Stimulated activated naive CD8-positive, alpha-beta T cell treated with anti-CD3 and anti-CD28 coated beads, Interleukin-15, Interleukin-2, amounts not matched to agents 100 ng/mL and 50 ng/mL, for 24 hours (primary cell): ENCODE data around the gene DCAF15.
"Not testable (repeated sequence)": the region's sequence is repeated elsewhere in the genome, so short reads cannot be mapped to it uniquely, and the experiment has no call there.

Source experiments
- H3K27ac Mint-ChIP-seq: one replicate; pipeline ENCODE4 v1.8.0; 2021; ENCODE audit warnings: mild to moderate bottlenecking, mixed read lengths
- H3K27me3 Mint-ChIP-seq: one replicate; pipeline ENCODE4 v1.8.0; 2021; ENCODE audit warnings: mixed read lengths
- H3K36me3 Mint-ChIP-seq: one replicate; pipeline ENCODE4 v1.8.0; 2021; ENCODE audit warnings: low read depth, mixed read lengths
- H3K4me1 Mint-ChIP-seq: one replicate; pipeline ENCODE4 v1.8.0; 2021; ENCODE audit warnings: low read depth, mixed read lengths
- H3K4me3 Mint-ChIP-seq: one replicate; pipeline ENCODE4 v1.8.0; 2021; ENCODE audit warnings: mild to moderate bottlenecking, mixed read lengths
- H3K9me3 Mint-ChIP-seq: one replicate; pipeline ENCODE4 v1.8.0; 2021; ENCODE audit warnings: mixed read lengths

DCAF15 gene

GRCh38 chr19:13972368-13973155 is 20.3 kb downstream of the DCAF15 start:
- Mint-ChIP-seq H3K9me3 (no peaks in the 10 kb centered on the region), H3K27ac (no peak overlapping the region), H3K27me3 (no peaks in the 10 kb centered on the region), H3K4me3 (no peak overlapping the region), H3K36me3 (peaks cover 11% of the 10 kb centered on the region), H3K4me1 (peaks cover 5% of the 10 kb centered on the region)

GRCh38 chr19:13973479-13973878 is 21.2 kb downstream of the DCAF15 start:
- not testable (repeated sequence) for H3K27me3 Mint-ChIP-seq, H3K27ac Mint-ChIP-seq, H3K4me1 Mint-ChIP-seq, H3K4me3 Mint-ChIP-seq, H3K9me3 Mint-ChIP-seq
- peaks cover 11% of the 10 kb centered on the region for H3K36me3 Mint-ChIP-seq

GRCh38 chr19:13974073-13974472 is 21.8 kb downstream of the DCAF15 start:
- no peak overlapping the region for H3K4me3 Mint-ChIP-seq
- H3K27me3 Mint-ChIP-seq: no peaks in the 10 kb centered on the region
- no peak overlapping the region for H3K27ac Mint-ChIP-seq

DNA sequence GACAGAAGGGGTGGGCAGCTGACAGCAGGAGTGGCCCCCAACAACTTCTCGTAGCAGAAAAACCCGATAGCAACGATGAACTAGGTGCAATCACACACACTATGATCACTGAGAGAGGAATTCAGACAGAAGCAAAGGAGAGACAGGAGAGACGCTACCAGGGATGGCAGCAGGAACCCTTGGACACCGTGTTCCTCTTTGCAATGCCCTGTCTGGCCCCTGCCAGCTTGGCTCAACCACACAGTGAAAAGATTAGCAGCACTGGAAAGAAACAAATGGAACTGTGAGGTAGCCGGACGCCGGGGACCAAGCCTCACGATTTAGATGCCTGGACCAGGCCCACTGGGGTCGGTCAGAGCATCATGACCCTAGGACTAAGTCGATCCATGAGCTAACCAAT is 23.6 kb downstream of the DCAF15 start:
- peaks cover 6% of the 10 kb centered on the region for H3K36me3 Mint-ChIP-seq
- H3K9me3 Mint-ChIP-seq: no peaks in the 10 kb centered on the region
- H3K4me3 Mint-ChIP-seq: no peak overlapping the region

More at GRCh38 chr19:13974073-13974472, 21.8 kb downstream of the DCAF15 start:
- peaks cover 5% of the 10 kb centered on the region for H3K4me1 Mint-ChIP-seq
- H3K9me3 Mint-ChIP-seq: no peaks in the 10 kb centered on the region
- H3K36me3 Mint-ChIP-seq: peaks cover 8% of the 10 kb centered on the region

DNA sequence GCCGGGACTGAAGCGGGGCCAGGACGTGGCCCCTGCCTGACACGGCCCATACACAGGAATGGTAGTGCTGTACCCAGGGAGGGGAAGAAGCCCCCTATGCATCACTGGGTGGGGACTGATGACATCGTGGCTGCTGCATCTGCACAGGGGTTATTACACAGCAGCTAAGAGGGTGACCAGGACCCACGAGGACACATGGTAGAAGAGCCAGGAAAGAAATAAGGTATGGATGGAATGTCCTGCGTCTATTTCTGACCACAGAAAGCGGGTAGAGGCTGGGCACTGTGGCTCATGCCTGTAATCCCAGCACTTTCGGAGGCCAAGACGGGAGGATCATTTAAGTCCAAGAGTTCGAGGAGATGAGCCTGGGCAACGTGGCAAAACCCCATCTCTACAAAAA is 24.1 kb downstream of the DCAF15 start:
- Mint-ChIP-seq H3K27me3 (no peaks in the 10 kb centered on the region), H3K27ac (no peak overlapping the region), H3K36me3 (peaks cover 6% of the 10 kb centered on the region), H3K4me1 (peaks cover 12% of the 10 kb centered on the region), H3K9me3 (no peaks in the 10 kb centered on the region), H3K4me3 (no peak overlapping the region)

More for the DNA sequence above, 23.6 kb downstream of the DCAF15 start:
- Mint-ChIP-seq H3K4me1 (peaks cover 12% of the 10 kb centered on the region), H3K27ac (no peak overlapping the region), H3K27me3 (no peaks in the 10 kb centered on the region)

DNA sequence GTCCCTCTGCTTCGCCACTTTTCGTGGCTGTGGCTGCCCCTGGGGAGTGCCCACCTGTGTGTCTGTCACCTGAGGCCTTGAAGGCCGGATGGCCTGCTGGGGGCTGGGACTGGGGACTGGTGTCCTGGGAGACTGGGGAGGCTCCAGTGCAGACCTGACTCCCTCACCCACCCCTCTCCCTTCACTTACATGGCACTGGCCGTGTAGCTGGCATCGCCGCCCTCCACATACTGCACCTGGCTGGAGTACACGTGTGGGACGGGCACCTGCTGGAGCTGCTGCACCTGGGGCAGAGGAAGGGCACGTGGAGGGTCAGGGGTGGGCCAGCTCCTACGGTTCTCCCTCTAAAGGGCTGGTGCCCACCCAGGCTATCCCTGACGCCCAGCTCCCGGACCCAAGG is 25.5 kb downstream of the DCAF15 start:
- no peak overlapping the region for H3K4me3 Mint-ChIP-seq
- H3K4me1 Mint-ChIP-seq: peaks cover 12% of the 10 kb centered on the region
- H3K36me3 Mint-ChIP-seq: peaks cover 6% of the 10 kb centered on the region
- no peak overlapping the region for H3K27ac Mint-ChIP-seq
- H3K27me3 Mint-ChIP-seq: no peaks in the 10 kb centered on the region
- no peaks in the 10 kb centered on the region for H3K9me3 Mint-ChIP-seq

DNA sequence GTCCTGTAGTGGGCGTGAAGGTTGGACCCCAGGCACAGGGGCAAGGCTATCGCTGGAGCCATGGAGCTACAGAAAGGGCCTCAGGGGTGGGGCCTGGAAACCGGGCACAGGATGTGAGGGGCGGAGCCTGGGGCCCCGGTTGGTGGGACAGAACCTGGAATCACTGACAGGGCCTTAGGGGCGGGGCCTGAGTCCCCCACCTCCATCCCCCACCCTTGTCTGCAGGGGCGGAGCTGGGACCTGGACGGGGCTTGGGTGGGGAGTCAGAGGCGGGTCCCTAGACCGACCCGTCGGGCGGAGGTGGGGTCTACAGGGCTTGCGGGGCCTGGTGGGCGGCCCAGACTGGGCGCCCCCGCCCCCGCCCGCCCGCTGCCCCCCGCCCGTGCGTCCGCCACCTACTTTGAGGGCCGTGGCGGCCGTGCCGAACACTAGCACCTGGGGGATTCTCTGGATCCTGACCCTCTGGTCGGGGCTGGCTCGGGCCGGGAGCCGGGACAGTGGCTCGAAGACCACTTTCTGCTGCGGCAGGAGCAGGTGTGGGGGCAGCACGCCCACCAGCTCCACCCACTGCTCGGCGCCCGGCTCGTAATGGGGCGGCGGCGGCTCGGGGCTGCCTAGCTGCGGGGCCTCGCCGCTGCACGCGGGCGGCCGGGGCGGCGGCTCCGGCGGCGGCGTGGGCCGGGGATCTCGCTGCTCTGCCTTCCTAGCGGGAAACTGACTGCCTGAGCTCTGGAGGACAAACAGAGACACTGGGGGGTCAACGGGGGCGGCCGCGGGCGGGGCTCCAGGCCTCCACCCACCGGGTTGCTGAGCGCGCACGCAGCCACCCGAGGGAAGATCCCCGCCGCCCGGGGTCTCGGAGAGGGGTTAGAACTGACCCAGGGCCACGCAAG is 26.3 kb downstream of the DCAF15 start:
- Mint-ChIP-seq H3K9me3 (no peaks in the 10 kb centered on the region), H3K27me3 (no peaks in the 10 kb centered on the region), H3K36me3 (peaks cover 6% of the 10 kb centered on the region), H3K27ac (no peak overlapping the region), H3K4me1 (peaks cover 14% of the 10 kb centered on the region), H3K4me3 (peak overlapping the region; percentile 20)

- H3K36me3 Mint-ChIP-seq: peaks cover 4% of the 10 kb centered on the region
- peak overlapping the region; percentile 20 for H3K4me3 Mint-ChIP-seq
- no peak overlapping the region for H3K27ac Mint-ChIP-seq
Measured at GRCh38 chr19:13979244-13979615, 26.9 kb downstream of the DCAF15 start.

GRCh38 chr19:13979686-13980085 is 27.4 kb downstream of the DCAF15 start:
- peak overlapping the region; percentile 20 for H3K4me3 Mint-ChIP-seq
- H3K4me1 Mint-ChIP-seq: peaks cover 15% of the 10 kb centered on the region
- no peaks in the 10 kb centered on the region for H3K9me3 Mint-ChIP-seq
- no peak overlapping the region for H3K27ac Mint-ChIP-seq
- H3K27me3 Mint-ChIP-seq: no peaks in the 10 kb centered on the region
- H3K36me3 Mint-ChIP-seq: no peaks in the 10 kb centered on the region

More at GRCh38 chr19:13979244-13979615, 26.9 kb downstream of the DCAF15 start:
- peaks cover 11% of the 10 kb centered on the region for H3K4me1 Mint-ChIP-seq
- H3K9me3 Mint-ChIP-seq: no peaks in the 10 kb centered on the region
- no peaks in the 10 kb centered on the region for H3K27me3 Mint-ChIP-seq

- no peak overlapping the region for H3K4me3 Mint-ChIP-seq
- peaks cover 21% of the 10 kb centered on the region for H3K4me1 Mint-ChIP-seq
- H3K27me3 Mint-ChIP-seq: no peaks in the 10 kb centered on the region
- no peaks in the 10 kb centered on the region for H3K9me3 Mint-ChIP-seq
- no peak overlapping the region for H3K27ac Mint-ChIP-seq
- H3K36me3 Mint-ChIP-seq: no peaks in the 10 kb centered on the region
Measured at GRCh38 chr19:13980340-13980739, 28.0 kb downstream of the DCAF15 start.

DNA sequence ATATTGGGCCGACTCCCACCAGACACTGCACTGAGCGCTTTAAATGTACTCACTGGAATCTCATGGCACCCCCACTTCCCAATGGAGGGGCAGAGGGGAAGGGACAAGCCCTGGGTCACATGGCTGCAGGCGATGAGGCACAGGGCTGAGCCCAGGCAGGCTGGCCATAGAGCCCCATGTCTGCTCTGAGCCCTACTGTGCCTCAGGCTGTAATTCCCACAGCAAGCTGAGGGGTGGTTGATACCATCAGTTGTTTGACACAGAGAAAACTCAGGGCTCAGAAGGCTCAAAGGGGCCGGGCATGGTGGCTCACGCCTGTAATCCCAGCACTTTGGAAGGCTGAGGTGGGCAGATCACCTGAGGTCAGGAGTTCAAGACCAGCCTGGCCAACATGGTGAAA is 28.7 kb downstream of the DCAF15 start:
- Mint-ChIP-seq H3K4me3 (no peak overlapping the region), H3K4me1 (peaks cover 26% of the 10 kb centered on the region), H3K36me3 (no peaks in the 10 kb centered on the region), H3K9me3 (no peaks in the 10 kb centered on the region), H3K27ac (no peak overlapping the region), H3K27me3 (no peaks in the 10 kb centered on the region)

- Mint-ChIP-seq H3K27me3 (no peaks in the 10 kb centered on the region), H3K9me3 (no peaks in the 10 kb centered on the region), H3K4me3 (no peak overlapping the region), H3K36me3 (no peaks in the 10 kb centered on the region), H3K27ac (no peak overlapping the region), H3K4me1 (peaks cover 31% of the 10 kb centered on the region)
Measured at GRCh38 chr19:13981467-13981866, 29.2 kb downstream of the DCAF15 start.

- no peak overlapping the region for H3K4me3 Mint-ChIP-seq
- H3K27ac Mint-ChIP-seq: no peak overlapping the region
- no peaks in the 10 kb centered on the region for H3K27me3 Mint-ChIP-seq
- H3K4me1 Mint-ChIP-seq: peaks cover 37% of the 10 kb centered on the region
- H3K36me3 Mint-ChIP-seq: no peaks in the 10 kb centered on the region
- H3K9me3 Mint-ChIP-seq: no peaks in the 10 kb centered on the region
Measured at GRCh38 chr19:13981988-13982501, 29.7 kb downstream of the DCAF15 start.

GRCh38 chr19:13982773-13983172 is 30.5 kb downstream of the DCAF15 start:
- Mint-ChIP-seq H3K4me1 (peaks cover 44% of the 10 kb centered on the region), H3K27ac (no peak overlapping the region), H3K4me3 (no peak overlapping the region), H3K36me3 (no peaks in the 10 kb centered on the region), H3K9me3 (no peaks in the 10 kb centered on the region), H3K27me3 (no peaks in the 10 kb centered on the region)

GRCh38 chr19:13983213-13983889 is 31.0 kb downstream of the DCAF15 start:
- Mint-ChIP-seq H3K27me3 (no peaks in the 10 kb centered on the region), H3K27ac (no peak overlapping the region), H3K4me3 (no peak overlapping the region), H3K4me1 (peaks cover 50% of the 10 kb centered on the region), H3K9me3 (no peaks in the 10 kb centered on the region), H3K36me3 (no peaks in the 10 kb centered on the region)
